Measurements from ENCODE around the gene SERINC3.

DNA sequence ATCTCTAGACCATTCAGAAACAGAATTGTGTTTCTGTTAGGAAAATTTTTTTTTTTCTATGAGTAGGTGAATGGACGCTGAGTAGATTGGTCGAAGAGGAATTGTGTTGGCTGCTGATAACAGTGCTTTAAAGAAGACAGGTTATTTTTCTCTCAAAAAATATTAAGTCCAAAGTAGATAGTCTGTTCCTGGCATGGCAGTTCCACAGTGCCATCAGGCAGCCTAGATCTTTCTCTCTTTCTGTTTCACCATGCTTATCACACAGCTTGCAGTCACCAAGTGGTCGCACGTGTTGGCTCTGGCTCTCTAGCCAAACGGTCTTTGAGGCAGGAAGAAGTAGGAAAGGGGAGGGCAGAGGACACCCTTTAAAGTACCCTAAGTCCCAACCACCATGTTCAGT is 22.4 kb upstream of the SERINC3 start:
- TF ChIP-seq EZH2 (optimal IDR thresholded peaks at IDR 0.05; ENCODE audit: low read depth, low read length) (no peak), CTCF (IDR thresholded peaks at IDR 0.05; ENCODE audit: low read length) (no peak), EZH2phosphoT487 (IDR thresholded peaks at IDR 0.05; ENCODE audit: low read length) (no peak)

Measured in MM.1S (cell line).